Activated CD8-positive, alpha-beta memory T cell treated with anti-CD3 and anti-CD28 coated beads, Interleukin-2, amount 50 U/mL, for 24 hours (primary cell): ENCODE measurements around the gene P4HB.

Experiments
- DNase-seq: peaks from one replicate; pipeline ENCODE4 v3.0.0-alpha.2; 2020; ENCODE audit errors: extremely low read depth

P4HB gene

GRCh38 chr17:81859906-81860755 is at the start of gene P4HB:
Gene P4HB, minus strand, starts transcription at chr17:81860535. Its CDS starts 64 bp downstream, at chr17:81860471.
- no peak for DNase-seq

- no peak for DNase-seq
Measured at GRCh38 chr17:81909231-81909630, 48.9 kb upstream of the P4HB start.

- no peak for DNase-seq
Measured at GRCh38 chr17:81908793-81909192, 48.5 kb upstream of the P4HB start.

GRCh38 chr17:81907219-81908145 is 47.1 kb upstream of the P4HB start:
- DNase-seq = no peak

- DNase-seq = no peak
Measured at GRCh38 chr17:81906476-81907218, 46.3 kb upstream of the P4HB start.

- DNase-seq = no peak
Measured at GRCh38 chr17:81905993-81906392, 45.7 kb upstream of the P4HB start.

- no peak for DNase-seq
Measured at GRCh38 chr17:81905424-81905875, 45.1 kb upstream of the P4HB start.

- DNase-seq = no peak
Measured at GRCh38 chr17:81904600-81905423, 44.5 kb upstream of the P4HB start.

GRCh38 chr17:81903896-81904599 is 43.7 kb upstream of the P4HB start:
- no peak for DNase-seq

- no peak for DNase-seq
Measured at GRCh38 chr17:81903415-81903831, 43.1 kb upstream of the P4HB start.

- no peak for DNase-seq
Measured at GRCh38 chr17:81902653-81903414, 42.5 kb upstream of the P4HB start.

GRCh38 chr17:81902023-81902652 is 41.8 kb upstream of the P4HB start, which contains the start of gene NPB:
Gene NPB, plus strand, starts transcription at chr17:81902238. Its CDS starts 40 bp downstream, at chr17:81902278.
- no peak for DNase-seq

GRCh38 chr17:81901167-81902022 is 41.1 kb upstream of the P4HB start:
- DNase-seq = no peak

- no peak for DNase-seq
Measured at GRCh38 chr17:81900181-81900820, 40.0 kb upstream of the P4HB start.

GRCh38 chr17:81899514-81900166 is 39.3 kb upstream of the P4HB start:
- no peak for DNase-seq

GRCh38 chr17:81898885-81899284 is 38.5 kb upstream of the P4HB start:
- no peak for DNase-seq
